Endothelial cell (in vitro differentiated cells): ENCODE results near the gene TMEM88. TPM values are rescaled to one million over a fixed set of nuclear protein-coding genes. Genes with fewer than 3 reads are reported as not detected.

Experiments used
- DNase-seq: peaks from one replicate; pipeline ENCODE4 v3.0.0; 2021; ENCODE audit warnings: low spot score
- H3K27ac Mint-ChIP-seq: one replicate; pipeline ENCODE4 v1.8.0; 2021; ENCODE audit warnings: mixed read lengths, inconsistent platforms; ENCODE audit not compliant: unreplicated experiment
- H3K27me3 Mint-ChIP-seq: one replicate; pipeline ENCODE4 v1.8.0; 2021; ENCODE audit warnings: mild to moderate bottlenecking, moderate library complexity, mixed read lengths, inconsistent platforms; ENCODE audit not compliant: unreplicated experiment
- H3K36me3 Mint-ChIP-seq: one replicate; pipeline ENCODE4 v1.8.0; 2021; ENCODE audit warnings: mild to moderate bottlenecking, low read depth, mixed read lengths, inconsistent platforms; ENCODE audit not compliant: unreplicated experiment
- H3K4me1 Mint-ChIP-seq: one replicate; pipeline ENCODE4 v1.8.0; 2021; ENCODE audit warnings: mild to moderate bottlenecking, mixed read lengths, inconsistent platforms; ENCODE audit not compliant: unreplicated experiment
- H3K4me3 Mint-ChIP-seq: one replicate; pipeline ENCODE4 v1.8.0; 2021; ENCODE audit warnings: mild to moderate bottlenecking, mixed read lengths, inconsistent platforms; ENCODE audit not compliant: unreplicated experiment
- H3K9me3 Mint-ChIP-seq: one replicate; pipeline ENCODE4 v1.8.0; 2021; ENCODE audit warnings: mixed read lengths, inconsistent platforms; ENCODE audit not compliant: unreplicated experiment
- CTCF ChIP-seq: fragments of 200-600 bp; sonication (generic); IDR thresholded peaks from one replicate; pipeline ENCODE4 v1.5.0; 2021; ENCODE audit warnings: antibody characterized with exemption; ENCODE audit not compliant: unreplicated experiment
- total RNA-seq: library from RNA; stranded (reverse); fragmentation: NEBNext Ultra II Directional; extraction: Animal tissue kit (Norgen Biotek cat#: 25700); gene quantifications from one replicate; pipeline ENCODE4 v1.2.1, GENCODE V29; 2021; ENCODE audit not compliant: unreplicated experiment

Gene TMEM88
- total RNA-seq, 1 donor from 2014 or later: 13.6 TPM

DNA sequence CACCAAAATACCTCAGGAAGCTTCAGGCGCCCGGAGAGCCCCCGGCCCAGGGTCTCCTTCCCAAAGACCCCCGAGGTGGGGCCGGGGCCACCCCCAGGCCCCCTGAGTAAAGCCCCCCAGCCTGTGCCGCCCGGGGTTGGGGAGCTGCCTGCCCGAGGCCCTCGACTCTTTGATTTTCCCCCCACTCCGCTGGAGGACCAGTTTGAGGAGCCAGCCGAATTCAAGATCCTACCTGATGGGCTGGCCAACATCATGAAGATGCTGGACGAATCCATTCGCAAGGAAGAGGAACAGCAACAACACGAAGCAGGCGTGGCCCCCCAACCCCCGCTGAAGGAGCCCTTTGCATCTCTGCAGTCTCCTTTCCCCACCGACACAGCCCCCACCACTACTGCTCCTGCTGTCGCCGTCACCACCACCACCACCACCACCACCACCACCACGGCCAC lies 6.7 kb upstream of the TMEM88 start:
- H3K9me3 Mint-ChIP-seq: no peaks in the 10 kb centered on the region
- peaks cover 16% of the 10 kb centered on the region for H3K27me3 Mint-ChIP-seq
- peaks cover 5% of the 10 kb centered on the region for H3K4me1 Mint-ChIP-seq
- H3K36me3 Mint-ChIP-seq: peaks cover 30% of the 10 kb centered on the region
- TF ChIP-seq CTCF: no peak
- peak overlapping the region; percentile 65 for H3K4me3 Mint-ChIP-seq
- no peak for DNase-seq
- no peak overlapping the region for H3K27ac Mint-ChIP-seq

DNA sequence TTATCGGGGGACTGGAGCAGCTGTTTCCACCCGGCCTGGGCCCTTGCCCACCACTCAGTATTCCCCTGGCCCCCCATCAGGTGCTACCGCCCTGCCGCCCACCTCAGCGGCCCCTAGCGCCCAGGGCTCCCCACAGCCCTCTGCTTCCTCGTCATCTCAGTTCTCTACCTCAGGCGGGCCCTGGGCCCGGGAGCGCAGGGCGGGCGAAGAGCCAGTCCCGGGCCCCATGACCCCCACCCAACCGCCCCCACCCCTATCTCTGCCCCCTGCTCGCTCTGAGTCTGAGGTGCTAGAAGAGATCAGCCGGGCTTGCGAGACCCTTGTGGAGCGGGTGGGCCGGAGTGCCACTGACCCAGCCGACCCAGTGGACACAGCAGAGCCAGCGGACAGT lies 6.1 kb upstream of the TMEM88 start:
- TF ChIP-seq CTCF: no peak
- no peak for DNase-seq
- H3K4me1 Mint-ChIP-seq: peaks cover 6% of the 10 kb centered on the region

GRCh38 chr17:7849130-7849750 lies 5.6 kb upstream of the TMEM88 start:
- peaks cover 19% of the 10 kb centered on the region for H3K27me3 Mint-ChIP-seq
- H3K9me3 Mint-ChIP-seq: no peaks in the 10 kb centered on the region
- no peak overlapping the region for H3K27ac Mint-ChIP-seq
- H3K4me3 Mint-ChIP-seq: no peak overlapping the region
- peaks cover 7% of the 10 kb centered on the region for H3K4me1 Mint-ChIP-seq
- H3K36me3 Mint-ChIP-seq: peaks cover 35% of the 10 kb centered on the region
- no peak for TF ChIP-seq CTCF
- no peak for DNase-seq

More for the DNA sequence above, 6.1 kb upstream of the TMEM88 start:
- no peak overlapping the region for H3K27ac Mint-ChIP-seq
- peaks cover 31% of the 10 kb centered on the region for H3K36me3 Mint-ChIP-seq
- peaks cover 17% of the 10 kb centered on the region for H3K27me3 Mint-ChIP-seq
- no peaks in the 10 kb centered on the region for H3K9me3 Mint-ChIP-seq
- no peak overlapping the region for H3K4me3 Mint-ChIP-seq

DNA sequence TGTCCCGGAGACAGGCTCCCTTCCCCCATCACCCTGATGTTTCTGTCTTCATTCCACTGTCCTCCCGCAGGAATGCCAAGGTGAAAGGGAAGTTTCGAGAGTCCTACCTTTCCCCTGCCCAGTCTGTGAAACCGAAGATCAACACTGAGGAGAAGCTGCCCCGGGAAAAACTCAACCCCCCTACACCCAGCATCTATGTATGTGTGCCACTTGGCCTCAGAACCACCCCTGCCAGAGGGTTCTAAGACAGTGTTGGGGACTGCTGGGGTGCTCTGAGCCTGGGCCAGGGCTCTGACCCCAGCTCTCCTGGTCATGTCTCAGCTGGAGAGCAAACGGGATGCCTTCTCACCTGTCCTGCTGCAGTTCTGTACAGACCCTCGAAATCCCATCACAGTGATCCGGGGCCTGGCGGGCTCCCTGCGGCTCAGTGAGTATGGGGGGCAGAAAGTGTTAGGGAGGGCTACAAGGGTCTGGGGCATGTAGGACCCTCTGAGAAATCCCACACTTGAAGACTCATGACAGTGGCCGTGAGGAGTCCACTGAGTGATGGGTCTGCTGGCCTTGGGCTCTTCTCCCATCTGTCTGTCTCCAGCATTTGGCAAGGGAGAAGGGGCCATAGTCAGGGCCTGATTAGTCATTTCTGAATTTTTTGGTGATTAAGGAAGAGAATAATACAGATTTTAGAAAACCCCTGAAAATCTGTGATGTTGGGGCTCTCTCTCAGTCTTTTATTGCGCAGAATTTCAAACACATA lies 4.9 kb upstream of the TMEM88 start:
- Mint-ChIP-seq H3K4me3 (peak overlapping the region; percentile 51), H3K9me3 (no peaks in the 10 kb centered on the region), H3K27me3 (peaks cover 20% of the 10 kb centered on the region), H3K4me1 (peaks cover 5% of the 10 kb centered on the region), H3K27ac (no peak overlapping the region), H3K36me3 (peaks cover 35% of the 10 kb centered on the region)
- no peak for TF ChIP-seq CTCF
- DNase-seq: no peak

DNA sequence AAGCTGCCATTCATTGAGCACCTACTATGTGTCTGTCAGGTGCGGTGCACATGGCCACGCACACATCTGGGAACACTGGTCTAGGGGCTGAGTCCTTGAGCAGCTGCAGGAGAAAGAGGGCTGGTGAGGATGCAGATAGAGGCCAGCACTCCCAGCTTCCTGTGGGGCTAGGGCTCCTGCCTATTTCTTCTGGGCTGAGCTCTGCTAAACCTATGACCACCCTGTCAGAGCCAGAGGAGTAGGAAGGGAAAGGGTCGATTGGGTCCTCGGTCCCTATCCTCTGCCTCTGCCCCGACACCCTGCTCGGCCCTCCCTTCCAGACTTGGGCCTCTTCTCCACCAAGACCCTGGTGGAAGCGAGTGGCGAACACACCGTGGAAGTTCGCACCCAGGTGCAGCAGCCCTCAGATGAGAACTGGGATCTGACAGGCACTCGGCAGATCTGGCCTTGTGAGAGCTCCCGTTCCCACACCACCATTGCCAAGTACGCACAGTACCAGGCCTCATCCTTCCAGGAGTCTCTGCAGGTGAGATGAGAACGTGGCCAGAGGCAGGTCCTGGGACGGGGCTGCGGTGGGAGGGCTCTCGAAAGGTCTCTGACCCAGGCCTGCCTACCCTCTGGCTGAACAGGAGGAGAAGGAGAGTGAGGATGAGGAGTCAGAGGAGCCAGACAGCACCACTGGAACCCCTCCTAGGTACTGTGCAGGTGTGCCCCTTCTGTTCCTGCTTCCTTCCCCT lies 4.0 kb upstream of the TMEM88 start:
- no peak for DNase-seq
- Mint-ChIP-seq H3K27me3 (peaks cover 21% of the 10 kb centered on the region), H3K9me3 (no peaks in the 10 kb centered on the region), H3K27ac (no peak overlapping the region), H3K4me1 (peaks cover 14% of the 10 kb centered on the region), H3K36me3 (peaks cover 35% of the 10 kb centered on the region), H3K4me3 (no peak overlapping the region)
- no peak for TF ChIP-seq CTCF
